Retinal pigment epithelial cell (primary cell): ENCODE measurements around the gene TCEAL9.
"Not testable (repeated sequence)": the region's sequence is repeated elsewhere in the genome, so short reads cannot be mapped to it uniquely, and the experiment has no call there.

ENCODE experiments used
- DNase-seq: peaks from one replicate; pipeline ENCODE4 v3.0.0-alpha.2; 2010; ENCODE audit warnings: low read depth
- H3K4me3 ChIP-seq: 2 replicates; pipeline ENCODE4 v1.5.1; 2011; ENCODE audit warnings: mild to moderate bottlenecking, low read length, control low read depth, moderate library complexity
- TF ChIP-seq, protein P1 (sequence below): conservative IDR thresholded peaks from 2 replicates; pipeline ENCODE4 v1.5.1; 2011; ENCODE audit warnings: low read depth, low read length, control low read depth, inconsistent platforms

Gene TCEAL9

DNA sequence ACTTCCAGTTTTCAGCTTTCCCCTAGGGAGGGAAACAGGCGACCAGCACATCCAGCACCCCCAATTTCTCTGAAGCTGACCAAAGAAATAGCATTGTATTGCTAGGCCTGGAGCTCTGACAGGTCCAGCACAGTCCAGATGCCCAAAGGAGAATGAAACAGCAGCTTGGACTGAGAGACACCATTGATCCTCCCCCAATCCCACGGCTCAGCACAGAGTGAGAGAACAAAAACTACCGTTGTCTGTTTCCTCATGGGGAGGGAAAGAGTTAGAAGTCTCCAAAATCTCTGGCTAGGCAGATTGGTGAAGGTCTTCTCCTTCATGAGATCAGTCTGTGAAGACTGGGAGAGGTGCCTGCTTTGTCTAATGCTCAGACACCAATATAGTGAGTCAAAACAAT, 17.6 kb upstream of the TCEAL9 start:
- TF ChIP-seq, protein P1, sequence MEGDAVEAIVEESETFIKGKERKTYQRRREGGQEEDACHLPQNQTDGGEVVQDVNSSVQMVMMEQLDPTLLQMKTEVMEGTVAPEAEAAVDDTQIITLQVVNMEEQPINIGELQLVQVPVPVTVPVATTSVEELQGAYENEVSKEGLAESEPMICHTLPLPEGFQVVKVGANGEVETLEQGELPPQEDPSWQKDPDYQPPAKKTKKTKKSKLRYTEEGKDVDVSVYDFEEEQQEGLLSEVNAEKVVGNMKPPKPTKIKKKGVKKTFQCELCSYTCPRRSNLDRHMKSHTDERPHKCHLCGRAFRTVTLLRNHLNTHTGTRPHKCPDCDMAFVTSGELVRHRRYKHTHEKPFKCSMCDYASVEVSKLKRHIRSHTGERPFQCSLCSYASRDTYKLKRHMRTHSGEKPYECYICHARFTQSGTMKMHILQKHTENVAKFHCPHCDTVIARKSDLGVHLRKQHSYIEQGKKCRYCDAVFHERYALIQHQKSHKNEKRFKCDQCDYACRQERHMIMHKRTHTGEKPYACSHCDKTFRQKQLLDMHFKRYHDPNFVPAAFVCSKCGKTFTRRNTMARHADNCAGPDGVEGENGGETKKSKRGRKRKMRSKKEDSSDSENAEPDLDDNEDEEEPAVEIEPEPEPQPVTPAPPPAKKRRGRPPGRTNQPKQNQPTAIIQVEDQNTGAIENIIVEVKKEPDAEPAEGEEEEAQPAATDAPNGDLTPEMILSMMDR: no peak
- H3K4me3 ChIP-seq: no peak overlapping the region
- no peak for DNase-seq

DNA sequence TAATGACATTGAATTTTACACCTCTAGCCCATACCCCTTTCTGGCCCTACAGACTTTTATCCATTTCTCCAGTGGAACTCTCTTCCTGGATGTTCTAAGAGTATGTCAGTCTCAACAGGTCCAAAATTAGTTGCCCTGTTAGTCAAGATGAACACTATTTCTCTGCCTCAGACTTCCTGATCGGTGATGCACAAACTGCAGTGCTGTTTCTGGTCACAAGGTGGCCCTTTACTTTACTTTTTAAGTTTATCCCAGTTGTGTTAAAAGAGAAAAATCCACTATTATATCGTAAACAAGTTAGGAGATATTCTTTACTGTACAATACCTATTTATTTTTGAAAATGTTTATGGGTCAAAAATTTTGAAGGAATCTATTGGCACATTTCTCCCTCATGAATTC, 13.2 kb upstream of the TCEAL9 start:
- TF ChIP-seq, protein P1: peak; percentile 66
- no peak overlapping the region for H3K4me3 ChIP-seq
- DNase-seq: no peak

DNA sequence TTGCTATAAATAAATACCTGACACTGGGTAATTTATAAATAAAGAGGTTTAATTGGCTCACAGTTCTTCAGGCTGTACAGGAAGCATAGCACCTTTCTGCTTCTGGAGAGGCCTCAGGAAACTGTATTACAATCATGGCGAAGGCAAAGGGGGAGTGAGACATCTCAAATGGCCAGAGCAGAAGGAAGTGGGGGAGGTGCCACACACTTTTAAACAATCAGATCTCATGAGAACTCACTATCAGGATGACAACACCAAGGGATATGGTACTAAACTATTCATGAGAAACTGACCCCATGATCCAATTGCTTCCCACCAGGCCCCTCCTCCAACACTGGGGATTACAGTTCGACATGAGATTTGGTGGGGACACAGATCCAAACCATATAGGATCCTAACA, 11.7 kb upstream of the TCEAL9 start:
- TF ChIP-seq, protein P1: no peak
- no peak for DNase-seq
- no peak overlapping the region for H3K4me3 ChIP-seq

DNA sequence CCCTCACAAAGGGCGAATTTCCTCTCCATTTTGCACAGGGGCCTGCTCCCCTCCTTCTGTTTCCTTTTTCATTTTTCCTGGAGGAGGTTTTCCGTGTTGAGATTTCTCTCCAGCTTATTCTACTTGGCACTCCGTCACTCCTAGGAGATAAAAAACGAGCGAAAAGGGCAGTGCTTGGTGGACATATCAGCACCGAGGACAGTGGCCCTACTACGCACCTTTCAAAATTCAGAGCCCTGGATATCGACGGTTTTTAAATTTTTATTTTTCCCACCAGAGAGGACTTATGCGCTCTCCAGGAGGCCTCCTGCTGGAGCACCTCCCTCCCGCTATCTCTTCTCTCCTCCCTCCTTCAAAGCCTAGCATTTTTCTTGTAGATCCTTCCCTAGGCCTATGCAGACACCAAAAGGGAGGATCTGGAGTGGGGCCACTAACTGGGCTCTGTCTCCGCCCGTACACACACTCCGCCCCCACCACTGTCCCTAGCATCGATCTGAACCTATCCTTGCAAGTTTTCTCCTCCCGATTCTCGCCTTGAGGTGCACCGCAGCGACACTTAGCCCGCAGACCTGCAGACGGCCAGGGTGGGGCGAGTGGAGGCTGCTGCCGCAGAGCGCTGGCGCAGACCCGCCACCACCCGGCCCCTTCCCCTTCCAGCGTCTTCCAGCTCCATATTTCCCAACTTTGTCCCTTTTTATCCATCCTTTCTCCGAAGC, 8.5 kb upstream of the TCEAL9 start:
- TF ChIP-seq, protein P1: no peak
- DNase-seq: no peak
- no peak overlapping the region for H3K4me3 ChIP-seq

DNA sequence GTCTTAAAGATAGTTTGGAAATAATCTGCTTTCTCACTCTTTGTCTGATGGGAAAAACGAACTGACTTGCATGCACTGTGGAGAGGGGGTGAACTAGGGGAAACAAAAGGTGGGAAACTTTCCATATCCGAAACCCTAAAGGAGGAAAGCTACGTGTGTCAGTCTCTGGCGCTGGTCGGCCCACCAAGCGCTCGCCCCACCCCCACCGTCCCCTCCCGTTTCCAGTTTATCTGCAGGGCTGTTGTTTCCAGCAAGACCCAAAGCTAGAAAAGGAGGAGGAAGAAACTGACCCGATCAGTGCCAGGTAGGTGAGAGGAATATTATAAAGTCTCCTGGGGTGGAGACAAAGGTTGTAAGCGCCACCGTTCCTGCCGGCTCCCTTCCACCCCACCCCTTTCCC, 552 bp downstream of the TCEAL9 start:
- TF ChIP-seq, protein P1: no peak
- peak overlapping the region; percentile 75 for H3K4me3 ChIP-seq
- DNase-seq: no peak

DNA sequence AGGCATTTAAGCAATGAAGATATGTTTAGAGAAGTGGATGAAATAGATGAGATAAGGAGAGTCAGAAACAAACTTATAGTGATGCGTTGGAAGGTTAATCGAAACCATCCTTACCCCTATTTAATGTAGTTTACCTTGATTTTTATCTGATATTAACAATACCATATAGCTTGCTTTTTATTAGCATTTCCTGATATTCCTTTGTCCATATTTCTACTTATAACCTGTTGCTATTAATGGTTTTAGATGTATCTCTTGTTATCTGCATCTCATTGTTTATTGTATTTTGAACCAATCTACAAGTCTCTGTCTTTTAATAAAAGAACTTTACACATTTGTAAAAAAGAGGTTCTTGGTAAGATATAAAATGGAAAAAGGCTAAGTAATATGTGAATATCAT, 1.6 kb downstream of the TCEAL9 start:
- DNase-seq: no peak
- H3K4me3 ChIP-seq: peak overlapping the region; percentile 75
- TF ChIP-seq, protein P1: no peak

DNA sequence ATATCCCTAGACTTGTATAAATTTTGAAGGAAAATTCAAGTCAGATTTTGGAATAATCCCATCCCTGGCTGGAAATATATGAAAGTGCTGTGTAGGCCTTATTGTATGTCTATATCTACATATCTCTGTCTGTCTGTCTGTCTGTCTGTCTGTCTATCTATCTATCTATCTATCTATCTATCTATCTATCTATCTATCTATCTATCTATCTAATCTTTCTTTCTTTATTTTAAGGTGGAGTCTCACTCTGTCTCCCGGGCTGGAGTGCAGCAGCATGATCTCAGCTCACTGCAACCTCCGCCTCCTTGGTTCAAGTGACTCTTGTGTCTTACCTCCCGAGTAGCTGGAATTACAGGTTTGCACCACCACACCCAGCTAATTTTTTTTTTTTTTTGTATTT, 3.3 kb downstream of the TCEAL9 start:
- not testable (repeated sequence) for DNase-seq, H3K4me3 ChIP-seq
